Muscle layer of duodenum (tissue), 2 donors: Measurements from ENCODE around the gene DONSON.
"Not testable (repeated sequence)": the region's sequence is repeated elsewhere in the genome, so short reads cannot be mapped to it uniquely, and the experiment has no call there.

ENCODE experiments used
- H3K27ac ChIP-seq: one replicate; pipeline ENCODE4 v1.7.0; 2013; ENCODE audit warnings: mild to moderate bottlenecking, low read length
- H3K27me3 ChIP-seq: one replicate; pipeline ENCODE4 v1.7.0; 2013; ENCODE audit warnings: low read depth, mild to moderate bottlenecking, control low read depth, low read length
- H3K36me3 ChIP-seq, 2 donors: one replicate each; pipeline ENCODE4 v1.7.0; 2013; ENCODE audit warnings: low read length in 2 of 2, control low read depth in 1 of 2, mild to moderate bottlenecking in 1 of 2; ENCODE audit not compliant: insufficient read depth in 2 of 2, control insufficient read depth in 1 of 2
- H3K4me1 ChIP-seq, 2 donors: one replicate each; pipeline ENCODE4 v1.7.0; 2013; ENCODE audit warnings: low read length in 2 of 2, mild to moderate bottlenecking in 2 of 2, control low read depth in 1 of 2, moderate library complexity in 1 of 2; ENCODE audit not compliant: insufficient read depth in 2 of 2, control insufficient read depth in 1 of 2
- H3K4me3 ChIP-seq, 2 donors: one replicate each; pipeline ENCODE4 v1.7.0; 2013; ENCODE audit warnings: low read length in 2 of 2, low read depth in 1 of 2, mild to moderate bottlenecking in 1 of 2
- H3K9me3 ChIP-seq, 2 donors: one replicate each; pipeline ENCODE4 v1.7.0; 2013; ENCODE audit warnings: low read length in 2 of 2, control low read depth in 1 of 2, mild to moderate bottlenecking in 1 of 2; ENCODE audit not compliant: control insufficient read depth in 1 of 2
- donor health status: healthy.

DONSON gene, protein sequence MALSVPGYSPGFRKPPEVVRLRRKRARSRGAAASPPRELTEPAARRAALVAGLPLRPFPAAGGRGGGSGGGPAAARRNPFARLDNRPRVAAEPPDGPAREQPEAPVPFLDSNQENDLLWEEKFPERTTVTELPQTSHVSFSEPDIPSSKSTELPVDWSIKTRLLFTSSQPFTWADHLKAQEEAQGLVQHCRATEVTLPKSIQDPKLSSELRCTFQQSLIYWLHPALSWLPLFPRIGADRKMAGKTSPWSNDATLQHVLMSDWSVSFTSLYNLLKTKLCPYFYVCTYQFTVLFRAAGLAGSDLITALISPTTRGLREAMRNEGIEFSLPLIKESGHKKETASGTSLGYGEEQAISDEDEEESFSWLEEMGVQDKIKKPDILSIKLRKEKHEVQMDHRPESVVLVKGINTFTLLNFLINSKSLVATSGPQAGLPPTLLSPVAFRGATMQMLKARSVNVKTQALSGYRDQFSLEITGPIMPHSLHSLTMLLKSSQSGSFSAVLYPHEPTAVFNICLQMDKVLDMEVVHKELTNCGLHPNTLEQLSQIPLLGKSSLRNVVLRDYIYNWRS

GRCh38 chr21:33588485-33589335 lies at the start of gene DONSON:
TSS of gene DONSON (minus strand) at chr21:33588684. CDS start at chr21:33588641, 43 bp downstream.
- peaks cover 6% of the 10 kb centered on the region in 2 donors for H3K4me1 ChIP-seq
- peak within 1 kb of the TSS; percentile 84 to 92 for H3K4me3 ChIP-seq
- peak within 1 kb of the TSS; percentile 71 for H3K27ac ChIP-seq
- no peaks in the 10 kb centered on the region for H3K9me3 ChIP-seq
- no peaks in the 10 kb centered on the region for H3K36me3 ChIP-seq
- H3K27me3 ChIP-seq: no peaks in the 10 kb centered on the region

GRCh38 chr21:33634254-33634653 lies 45.8 kb upstream of the DONSON start:
- H3K4me1 ChIP-seq: no peaks in the 10 kb centered on the region

DNA sequence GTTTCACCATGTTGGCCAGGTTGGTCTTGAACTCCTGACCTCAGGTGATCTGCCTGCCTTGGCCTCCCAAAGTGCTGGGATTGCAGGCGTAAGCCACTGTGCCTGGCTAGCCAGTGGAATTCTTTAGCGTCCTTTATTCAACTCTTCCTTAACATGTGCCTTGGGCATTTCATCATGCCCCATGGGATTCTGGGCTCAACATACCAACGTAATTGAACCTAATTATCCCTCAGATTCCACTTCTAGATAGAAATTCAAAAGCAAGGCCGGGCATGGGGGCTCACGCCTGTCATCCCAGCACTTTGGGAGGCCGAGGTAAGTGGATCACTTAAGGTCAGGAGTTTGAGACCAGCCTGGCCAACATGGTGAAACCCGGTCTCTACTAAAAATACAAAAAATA lies 37.7 kb upstream of the DONSON start:
- H3K4me1 ChIP-seq, H3K9me3 ChIP-seq, H3K27ac ChIP-seq, H3K4me3 ChIP-seq, H3K27me3 ChIP-seq: not testable (repeated sequence)
- H3K36me3 ChIP-seq: peaks cover 7 to 27% of the 10 kb centered on the region in 2 donors

More at GRCh38 chr21:33634254-33634653, 45.8 kb upstream of the DONSON start:
- Histone ChIP-seq H3K36me3 (peaks cover 7 to 12% of the 10 kb centered on the region in 2 donors), H3K27ac (no peak overlapping the region), H3K27me3 (no peaks in the 10 kb centered on the region), H3K4me3 (no peak overlapping the region), H3K9me3 (no peaks in the 10 kb centered on the region)

DNA sequence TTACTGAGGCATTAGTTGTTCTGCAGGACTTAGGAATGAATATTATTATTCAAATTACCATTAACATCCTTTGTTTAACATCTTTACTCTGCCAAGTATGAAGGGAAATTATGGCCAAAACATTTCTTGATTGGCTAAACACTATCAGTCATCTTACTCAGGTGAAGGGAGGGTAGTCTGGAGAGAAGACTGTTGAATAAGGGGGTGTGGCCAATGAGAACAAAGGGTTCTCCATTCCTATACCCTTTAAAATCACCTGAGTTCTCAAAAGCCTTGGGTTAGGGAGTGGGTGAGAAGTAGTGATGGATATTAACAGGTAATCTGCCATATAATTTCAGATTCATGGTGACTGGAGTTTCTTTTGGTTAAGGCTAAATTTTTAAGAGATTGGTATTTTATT lies 33.8 kb upstream of the DONSON start:
- H3K27me3 ChIP-seq: no peaks in the 10 kb centered on the region
- H3K36me3 ChIP-seq: peaks cover 0 to 29% of the 10 kb centered on the region in 2 donors
- no peak overlapping the region for H3K27ac ChIP-seq
- H3K4me1 ChIP-seq: no peaks in the 10 kb centered on the region
- H3K9me3 ChIP-seq: no peaks in the 10 kb centered on the region
- H3K4me3 ChIP-seq: no peak overlapping the region

GRCh38 chr21:33619726-33620125 lies 31.2 kb upstream of the DONSON start:
- Histone ChIP-seq H3K36me3 (peaks cover 0 to 29% of the 10 kb centered on the region in 2 donors), H3K27ac (no peak overlapping the region)

DNA sequence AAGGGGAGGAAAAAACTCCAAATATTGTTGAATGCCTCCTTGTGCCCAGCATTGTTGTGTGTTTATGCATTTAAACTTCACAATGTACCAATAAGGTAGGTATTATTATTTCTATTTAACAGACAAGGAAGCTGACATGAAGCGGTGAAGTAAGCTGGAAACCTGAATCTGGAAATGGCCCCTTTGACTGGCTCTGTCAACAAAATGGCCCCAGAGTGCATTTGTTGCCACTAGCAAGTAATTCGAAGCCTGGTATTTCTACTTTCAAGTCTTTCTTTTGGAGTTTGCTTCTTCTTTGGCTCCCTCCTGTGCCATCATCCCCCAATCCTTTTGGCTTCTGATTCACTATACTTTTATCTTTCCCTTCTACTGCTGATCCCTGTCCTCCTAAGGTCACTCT lies 29.9 kb upstream of the DONSON start:
- Histone ChIP-seq H3K36me3 (peaks cover 3 to 26% of the 10 kb centered on the region in 2 donors), H3K4me3 (no peak overlapping the region), H3K27ac (no peak overlapping the region), H3K4me1 (no peaks in the 10 kb centered on the region), H3K27me3 (no peaks in the 10 kb centered on the region), H3K9me3 (no peaks in the 10 kb centered on the region)

More at GRCh38 chr21:33619726-33620125, 31.2 kb upstream of the DONSON start:
- Histone ChIP-seq H3K4me1 (no peaks in the 10 kb centered on the region), H3K27me3 (no peaks in the 10 kb centered on the region), H3K9me3 (no peaks in the 10 kb centered on the region), H3K4me3 (no peak overlapping the region)

GRCh38 chr21:33617565-33617964 lies 29.1 kb upstream of the DONSON start:
- H3K4me3 ChIP-seq, H3K27me3 ChIP-seq, H3K9me3 ChIP-seq, H3K27ac ChIP-seq, H3K4me1 ChIP-seq: not testable (repeated sequence)
- H3K36me3 ChIP-seq: peaks cover 11 to 27% of the 10 kb centered on the region in 2 donors

DNA sequence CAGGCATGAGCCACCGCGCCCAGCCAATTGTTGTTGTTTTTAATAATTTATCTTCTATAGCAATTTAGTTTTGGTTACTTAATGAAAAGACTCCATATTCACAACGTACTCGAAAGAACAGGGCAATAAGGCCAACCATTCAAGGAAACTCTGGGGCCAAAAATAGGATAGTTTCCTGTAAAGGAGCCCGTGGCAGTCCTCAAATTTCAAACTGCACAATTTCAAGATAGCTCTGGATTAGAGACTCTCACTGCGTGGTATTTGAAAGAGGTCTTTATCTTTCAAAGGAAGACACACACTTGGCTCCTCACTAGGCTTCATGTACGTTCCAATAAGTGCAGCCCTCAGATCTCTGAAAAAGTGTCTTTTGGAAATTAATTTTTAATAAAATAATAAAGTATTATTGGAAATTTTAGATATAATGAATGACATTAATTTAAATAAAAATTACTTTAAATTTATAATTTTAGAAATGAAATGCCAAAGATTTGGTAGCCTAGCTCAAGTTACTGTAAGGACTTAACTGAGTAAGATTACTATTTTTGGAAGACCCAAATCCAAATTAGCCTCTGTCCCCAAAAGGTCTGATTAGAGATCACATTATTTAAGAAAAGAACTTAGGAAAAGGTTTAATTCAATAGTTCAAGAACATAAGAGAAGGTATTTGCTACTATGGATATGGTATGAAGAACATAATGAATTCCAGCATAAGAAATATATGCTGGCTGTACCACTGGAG lies 22.7 kb upstream of the DONSON start:
- Histone ChIP-seq H3K4me1 (no peaks in the 10 kb centered on the region), H3K27me3 (no peaks in the 10 kb centered on the region), H3K36me3 (peaks cover 10 to 14% of the 10 kb centered on the region in 2 donors), H3K9me3 (no peaks in the 10 kb centered on the region), H3K27ac (no peak overlapping the region), H3K4me3 (no peak overlapping the region)

DNA sequence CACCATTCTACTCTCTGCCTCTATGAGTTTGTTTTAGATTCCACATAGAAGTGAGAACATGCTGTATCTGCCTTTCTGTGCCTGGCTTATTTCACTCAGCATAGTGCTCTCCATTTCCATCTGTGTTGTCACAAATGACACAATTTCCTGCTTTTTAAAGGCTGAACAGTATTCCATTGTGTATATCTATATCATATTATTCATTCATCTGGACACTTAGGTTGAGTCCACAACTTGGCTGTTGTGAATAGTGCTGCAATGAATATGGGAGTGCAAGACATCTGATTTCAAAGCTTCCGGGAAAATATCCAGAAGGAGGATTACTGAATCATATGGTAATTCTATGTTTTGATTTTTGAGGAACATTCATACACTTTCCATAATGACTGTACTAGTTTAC lies 20.1 kb upstream of the DONSON start:
- H3K27ac ChIP-seq: no peak overlapping the region
- no peak overlapping the region for H3K4me3 ChIP-seq
- no peaks in the 10 kb centered on the region for H3K27me3 ChIP-seq
- no peaks in the 10 kb centered on the region for H3K4me1 ChIP-seq
- H3K9me3 ChIP-seq: no peaks in the 10 kb centered on the region
- H3K36me3 ChIP-seq: peaks cover 10 to 12% of the 10 kb centered on the region in 2 donors

DNA sequence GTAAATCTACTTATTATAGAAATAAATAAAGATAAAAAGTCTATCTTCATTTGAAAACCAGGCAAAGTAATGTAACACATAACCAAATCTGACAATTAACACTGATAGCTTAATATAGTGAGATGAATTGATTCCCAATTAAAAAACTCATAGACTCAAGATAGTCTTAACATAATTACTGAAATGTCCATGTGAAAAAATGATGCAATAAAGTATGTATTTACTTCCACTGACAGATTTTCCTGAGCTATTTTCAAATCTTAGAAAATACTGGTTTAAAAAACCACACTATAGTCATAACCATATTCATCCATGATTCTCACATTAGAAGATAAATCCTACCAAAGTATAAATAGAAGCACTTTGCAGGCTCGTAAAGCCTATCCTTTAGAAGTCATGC lies 9.6 kb upstream of the DONSON start:
- Histone ChIP-seq H3K27me3 (no peaks in the 10 kb centered on the region), H3K9me3 (no peaks in the 10 kb centered on the region), H3K27ac (no peak overlapping the region), H3K36me3 (peaks cover 28 to 53% of the 10 kb centered on the region in 2 donors), H3K4me3 (no peak overlapping the region), H3K4me1 (no peaks in the 10 kb centered on the region)
